GM18861 (cell line): ENCODE measurements around the gene ZBTB40.

ENCODE experiments used
- ATAC-seq: cut with Tn5 transposase; IDR thresholded peaks from one replicate; pipeline ENCODE4 v1.9.1; 2021; ENCODE audit not compliant: unreplicated experiment

The ZBTB40 gene

DNA sequence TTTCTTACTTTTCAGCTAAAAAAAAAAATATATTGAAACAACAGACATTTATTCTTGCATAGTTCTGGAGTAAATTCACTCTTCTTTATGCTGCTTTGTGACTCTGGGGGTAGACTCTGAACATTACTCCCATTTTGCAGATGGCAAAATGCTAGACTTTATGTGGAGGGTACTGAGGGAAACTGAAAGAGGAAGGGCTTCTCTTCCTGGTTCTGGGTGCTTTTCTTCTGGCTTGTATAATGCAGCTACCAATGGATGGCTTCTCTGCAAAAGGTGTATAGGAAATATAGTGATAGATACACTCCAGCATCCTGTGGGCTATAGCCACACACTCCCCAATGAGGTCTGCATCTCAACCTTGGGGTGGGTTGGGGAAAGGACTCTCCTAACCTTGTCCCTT is 19.7 kb upstream of the ZBTB40 start:
- ATAC-seq: no peak

DNA sequence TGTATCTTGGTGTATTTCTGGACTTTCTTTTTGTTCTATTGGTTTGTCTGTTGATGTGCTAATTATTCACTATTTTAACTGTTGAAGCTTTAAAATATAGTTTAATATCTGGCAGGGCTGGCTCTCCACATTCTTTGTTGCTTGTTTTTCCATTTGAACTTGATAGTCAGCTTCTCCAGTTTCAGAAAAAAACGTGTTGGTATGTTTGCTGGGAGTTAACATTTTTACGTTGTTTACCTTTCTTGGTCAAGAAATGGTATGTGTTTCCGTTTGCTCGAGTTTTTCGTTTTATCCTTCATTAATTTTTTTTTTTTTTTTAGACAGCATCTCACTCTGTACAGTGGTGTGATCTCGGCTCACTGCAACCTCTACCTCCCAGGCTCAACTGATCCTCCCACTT is 16.9 kb upstream of the ZBTB40 start:
- no peak for ATAC-seq

DNA sequence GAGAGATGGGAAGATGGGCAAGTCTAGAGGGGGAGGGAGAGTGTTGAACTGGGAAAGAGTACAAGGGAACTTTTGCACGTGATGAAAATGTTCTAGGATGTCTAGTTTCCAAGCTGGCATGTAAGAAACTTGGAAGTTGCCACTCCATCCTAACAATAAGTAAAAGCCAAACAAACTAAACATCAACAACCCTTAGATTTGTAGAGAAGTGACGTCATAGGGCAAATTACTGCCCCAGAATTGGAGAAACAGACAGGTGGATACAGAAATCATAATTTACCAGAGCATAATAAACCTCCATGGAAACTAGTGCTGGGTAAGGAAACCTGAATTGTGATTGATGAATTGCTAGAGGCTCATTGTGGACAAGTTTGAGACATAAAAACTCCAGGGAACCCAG is 14.7 kb upstream of the ZBTB40 start:
- no peak for ATAC-seq

DNA sequence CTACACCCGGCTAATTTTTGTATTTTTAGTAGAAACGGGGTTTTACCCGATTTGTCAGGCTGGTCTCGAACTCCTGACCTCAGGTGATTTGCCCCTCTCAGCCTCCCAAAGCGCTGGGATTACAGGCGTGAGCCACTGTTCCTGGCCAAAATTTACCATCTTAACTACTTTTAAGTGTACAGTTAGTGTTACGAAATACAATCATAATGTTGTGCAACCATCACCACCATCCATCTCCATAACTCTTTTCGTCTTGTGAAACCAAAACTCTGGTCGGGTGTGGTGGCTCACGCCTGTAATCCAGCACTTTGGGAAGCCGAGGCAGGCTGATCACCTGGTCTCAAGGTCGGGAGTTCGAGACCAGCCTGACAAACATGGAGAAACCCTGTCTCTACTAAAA is 14.1 kb upstream of the ZBTB40 start:
- no peak for ATAC-seq

GRCh38 chr1:22440582-22440981 is 11.1 kb upstream of the ZBTB40 start:
- no peak for ATAC-seq

GRCh38 chr1:22442212-22442894 is 9.3 kb upstream of the ZBTB40 start:
- ATAC-seq: no peak

DNA sequence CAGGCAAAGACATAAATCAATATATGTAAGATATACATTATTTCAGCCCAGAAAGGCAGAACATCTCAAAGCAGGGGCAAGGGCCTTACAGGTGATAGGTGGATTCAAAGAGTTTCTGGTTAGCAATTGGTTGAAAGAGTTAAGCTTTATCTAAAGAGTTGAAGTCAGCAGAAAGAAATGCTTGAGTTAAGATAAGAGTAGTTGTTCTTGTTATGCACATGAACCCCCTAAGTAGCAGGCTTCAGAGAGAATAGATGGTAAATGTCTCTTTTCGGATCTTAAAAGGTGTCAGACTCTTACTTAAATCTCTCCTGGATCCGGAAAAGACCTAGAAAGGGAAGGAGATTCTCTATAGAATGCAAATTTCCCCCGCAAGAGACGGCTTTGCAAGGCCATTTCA is 8.3 kb upstream of the ZBTB40 start:
- ATAC-seq: no peak

DNA sequence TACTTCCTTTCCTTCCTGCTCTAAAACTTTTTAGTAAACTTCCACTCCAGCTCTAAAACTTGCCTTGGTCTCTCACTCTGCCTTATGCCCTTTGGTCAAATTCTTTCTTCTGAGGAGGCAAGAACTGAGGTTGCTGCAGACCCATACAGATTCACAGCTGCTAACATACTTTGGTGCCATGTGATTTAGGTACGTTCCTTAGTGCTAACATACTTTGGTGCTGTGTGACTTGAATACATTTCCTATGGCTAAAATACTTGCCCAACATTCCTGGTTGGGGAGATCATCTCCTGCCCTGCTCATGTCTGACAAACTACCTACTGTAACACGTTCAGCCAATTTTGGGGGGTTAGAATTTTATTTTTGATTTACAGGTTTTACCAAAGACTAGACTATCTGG is 6.8 kb upstream of the ZBTB40 start:
- no peak for ATAC-seq

DNA sequence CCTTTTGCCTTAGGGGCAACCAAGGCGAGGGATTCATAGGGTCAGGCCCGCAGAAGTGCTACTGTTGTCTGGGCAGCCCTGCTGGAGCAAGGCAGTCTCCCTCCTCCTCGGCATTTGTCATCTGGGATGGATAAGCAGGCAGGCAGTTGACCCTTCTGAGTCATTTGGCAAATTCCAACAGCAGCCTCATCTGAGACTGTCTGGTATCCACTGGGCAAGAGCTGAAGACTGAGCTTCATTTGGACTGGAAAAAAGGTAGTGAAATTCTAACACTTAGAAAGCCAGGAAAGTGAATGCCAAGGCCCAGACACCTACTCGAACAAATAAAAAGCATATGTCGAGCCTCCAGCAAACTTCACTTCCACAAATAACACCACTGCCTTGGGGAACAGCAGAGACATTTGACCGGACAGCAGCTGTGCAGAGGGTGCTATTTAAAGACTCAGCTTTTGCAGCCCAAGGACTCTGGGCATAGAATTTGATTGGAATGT is 4.0 kb upstream of the ZBTB40 start:
- no peak for ATAC-seq

DNA sequence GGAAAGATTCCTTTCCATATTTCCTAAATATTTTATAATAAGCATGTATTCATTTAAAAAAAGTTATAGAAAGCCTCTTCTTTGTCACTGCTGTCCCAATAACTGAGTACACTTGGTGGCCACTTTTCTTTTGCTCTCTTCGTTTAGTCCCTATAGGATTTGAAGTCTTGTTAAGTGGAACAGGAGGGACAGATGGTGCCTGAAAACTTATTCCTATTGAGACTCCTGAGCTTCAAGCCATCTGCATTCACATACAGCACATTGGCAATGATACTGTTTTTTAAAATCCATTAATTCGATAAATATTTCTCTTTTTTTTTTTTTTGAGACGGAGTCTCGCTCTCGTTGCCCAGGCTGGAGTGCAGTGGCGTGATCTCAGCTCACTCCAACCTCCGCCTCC is 2.0 kb upstream of the ZBTB40 start:
- ATAC-seq: no peak

DNA sequence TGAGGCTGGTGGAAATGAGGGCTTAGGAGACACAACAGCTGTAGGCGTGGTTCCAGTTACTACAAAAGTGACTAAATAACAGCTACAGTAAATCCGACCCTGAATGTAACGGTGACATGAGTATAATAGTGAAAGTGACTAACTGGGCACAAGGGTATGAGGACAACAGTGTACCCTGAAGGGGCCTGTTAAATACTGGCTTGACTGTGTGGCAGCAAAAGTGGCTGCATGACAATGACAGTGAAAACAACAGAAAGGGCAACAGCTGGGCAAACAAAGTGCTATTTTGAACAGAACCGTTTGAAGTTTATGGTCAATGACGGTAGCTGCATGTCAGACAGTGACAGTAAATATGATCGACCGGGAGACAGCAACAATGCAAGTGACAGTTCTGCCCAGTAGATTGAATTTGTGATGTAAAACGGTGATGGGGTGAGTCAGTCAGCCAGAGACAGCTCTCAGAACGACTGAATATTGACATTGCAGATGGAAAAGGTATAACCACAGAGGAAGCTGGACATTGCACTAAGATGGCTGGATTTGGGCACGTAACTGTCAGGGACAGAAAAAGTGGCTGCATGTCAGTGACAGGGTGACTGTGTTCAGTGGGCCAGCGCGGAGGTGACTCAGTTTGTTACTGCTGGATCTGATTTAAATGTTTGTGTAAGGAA is 1.2 kb upstream of the ZBTB40 start:
- ATAC-seq: no peak

DNA sequence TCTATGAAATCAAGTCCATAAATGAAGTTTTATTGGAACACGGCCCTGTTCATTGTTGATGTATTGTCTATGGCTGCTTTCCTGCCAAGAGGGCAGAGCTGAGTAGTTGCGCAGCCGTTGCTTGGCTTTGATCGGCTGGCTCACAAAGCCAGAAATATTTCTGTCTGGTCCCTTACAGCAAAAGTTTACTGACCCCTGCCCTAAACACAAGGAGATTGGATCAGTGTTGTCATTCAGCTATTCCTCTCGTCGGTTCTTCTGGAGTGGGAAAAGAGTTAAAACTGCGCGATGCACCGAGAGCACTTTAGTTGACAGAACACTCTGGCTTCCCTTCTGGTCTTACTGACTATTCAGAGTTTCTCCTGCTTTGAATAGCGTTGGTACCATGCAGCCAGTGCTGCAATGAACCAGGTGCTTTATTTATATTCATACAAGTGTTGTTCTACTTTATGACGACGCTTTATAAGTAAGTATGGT is 868 bp downstream of the ZBTB40 start:
- peak; percentile 23 for ATAC-seq

GRCh38 chr1:22453181-22453580 is 1.5 kb downstream of the ZBTB40 start:
- ATAC-seq: no peak

DNA sequence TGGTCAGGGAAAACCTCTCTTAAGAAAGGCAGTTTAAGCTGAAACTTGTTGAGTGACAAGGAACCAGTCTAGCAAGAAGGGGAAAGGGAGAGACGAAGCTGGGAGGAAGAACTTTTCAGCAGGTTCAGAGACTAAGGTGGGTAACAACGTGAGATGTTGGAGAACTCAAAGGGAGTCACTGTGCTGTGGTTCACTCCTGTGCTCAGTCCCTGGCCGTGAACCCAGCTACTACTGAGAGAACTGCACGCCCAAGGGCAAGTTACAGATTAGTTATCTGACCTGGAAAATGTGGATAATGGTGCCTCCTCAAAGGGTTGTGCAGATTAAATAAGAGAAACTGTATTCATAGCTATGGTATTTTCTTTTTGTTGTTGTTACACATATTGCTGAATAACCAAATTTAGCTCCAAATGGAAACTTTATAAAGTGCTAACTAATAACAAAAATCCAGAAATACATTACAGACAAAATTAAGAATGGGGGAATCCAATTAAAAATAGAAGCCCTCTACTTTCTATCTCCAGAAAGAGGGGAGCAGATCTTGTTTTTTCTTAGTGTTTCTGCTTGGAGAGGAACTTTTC is 2.9 kb downstream of the ZBTB40 start:
- ATAC-seq: no peak

GRCh38 chr1:22457345-22457744 is 5.7 kb downstream of the ZBTB40 start:
- ATAC-seq: no peak

DNA sequence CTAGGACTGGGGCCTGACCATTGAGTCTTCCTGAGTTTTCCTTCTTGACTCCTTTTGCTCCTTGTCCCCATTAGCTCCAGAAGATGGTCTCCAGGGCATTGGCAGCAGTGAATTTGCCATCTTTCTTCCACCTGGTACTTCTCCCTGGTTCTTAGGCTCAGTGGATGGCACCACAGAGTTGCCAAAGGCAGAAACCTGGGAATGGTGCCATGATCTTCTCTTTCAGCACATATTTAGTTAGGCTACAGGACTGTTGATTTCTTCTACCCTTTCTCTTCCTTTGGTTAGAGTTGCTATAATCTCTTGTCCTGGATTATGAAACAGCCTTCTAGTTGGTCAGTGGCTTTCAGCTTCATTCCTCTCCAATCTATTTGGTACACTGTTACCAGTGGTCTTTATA is 6.2 kb downstream of the ZBTB40 start:
- ATAC-seq: no peak

DNA sequence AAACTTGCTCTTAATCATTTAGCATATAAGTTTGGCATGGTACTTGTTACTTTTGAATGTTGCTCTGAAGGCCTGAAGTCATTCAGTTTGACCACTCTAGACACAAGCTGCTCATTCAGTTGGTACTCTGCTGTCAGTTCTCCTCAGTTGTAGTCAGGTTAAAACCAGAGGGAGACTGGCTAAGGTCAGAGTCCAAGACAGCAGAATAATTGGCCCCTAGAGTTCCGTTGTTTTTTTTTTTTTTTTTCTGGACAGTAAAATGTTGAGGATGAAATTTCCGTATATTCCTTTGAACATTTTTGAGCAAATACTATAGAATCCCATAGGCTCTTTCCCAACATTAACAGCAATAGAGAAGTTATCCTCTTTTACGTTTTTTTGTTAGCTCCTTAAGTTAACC is 9.4 kb downstream of the ZBTB40 start:
- no peak for ATAC-seq

DNA sequence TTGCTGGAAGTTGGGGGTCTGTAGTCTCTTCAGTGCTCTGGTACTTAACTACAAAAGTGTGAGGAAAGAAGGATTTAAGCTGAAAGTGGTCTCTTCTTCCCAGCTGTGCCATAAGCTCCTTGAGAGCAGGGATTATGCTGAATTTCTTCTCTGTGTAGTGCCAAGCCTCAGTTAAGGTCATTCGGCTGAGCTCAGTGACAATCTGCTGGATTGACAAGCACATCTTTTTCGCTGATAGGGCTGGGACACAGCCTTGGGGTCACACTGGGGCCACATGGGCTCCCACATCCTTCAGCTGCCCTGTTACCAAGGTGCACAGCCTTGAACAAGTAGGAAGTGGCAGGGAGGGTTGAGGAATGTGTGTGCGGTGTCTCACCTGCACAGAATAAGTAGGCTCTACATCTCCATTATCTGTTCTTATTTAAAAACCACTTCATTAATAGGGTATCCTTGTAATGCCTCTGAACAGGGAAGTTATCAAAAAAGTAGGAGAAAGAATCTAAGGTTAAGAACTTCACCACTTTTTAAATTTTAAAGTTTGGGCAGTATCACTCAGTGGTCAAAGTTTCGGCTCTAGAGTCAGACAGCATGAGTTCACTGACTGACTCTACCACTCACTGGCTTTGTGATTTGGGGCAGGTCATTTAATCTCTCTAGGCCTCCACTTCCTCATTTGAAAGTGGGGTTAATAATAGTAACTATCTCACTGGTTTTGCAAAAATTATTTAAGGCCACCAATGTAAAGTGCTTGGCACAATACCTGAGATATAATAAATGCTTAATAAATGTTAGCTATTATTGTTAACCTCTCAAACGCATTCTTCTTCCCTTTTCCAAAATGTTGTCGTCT is 10.3 kb downstream of the ZBTB40 start:
- ATAC-seq: no peak

GRCh38 chr1:22462928-22463327 is 11.3 kb downstream of the ZBTB40 start:
- ATAC-seq: no peak

DNA sequence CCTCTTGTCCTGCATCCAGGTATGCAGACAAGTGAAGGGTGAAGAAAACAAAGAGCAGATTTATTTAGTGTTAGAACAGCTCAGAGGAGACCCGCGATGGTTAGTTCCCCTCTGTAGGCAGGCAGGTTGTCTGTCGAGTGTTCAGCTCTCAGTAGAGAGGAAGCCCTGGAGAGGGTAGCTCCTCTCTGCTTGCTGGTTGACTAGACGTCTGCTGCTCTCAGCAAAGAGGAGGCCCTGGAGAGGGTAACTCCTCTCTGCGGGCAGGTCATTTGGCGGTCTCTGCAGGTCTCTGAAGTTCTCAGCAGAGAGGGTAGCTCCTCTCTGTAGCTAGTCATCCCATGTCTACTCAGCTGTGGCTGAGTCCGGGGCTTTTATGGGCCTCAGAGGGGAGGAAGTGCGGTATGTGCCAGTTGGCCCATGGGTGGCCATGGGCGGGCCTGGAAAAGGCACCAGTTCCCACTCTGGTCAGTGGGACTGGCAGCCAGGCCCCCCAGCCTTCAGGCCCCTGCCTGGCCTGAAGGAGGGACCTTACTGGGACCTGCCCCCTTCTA is 13.4 kb downstream of the ZBTB40 start:
- ATAC-seq: no peak

DNA sequence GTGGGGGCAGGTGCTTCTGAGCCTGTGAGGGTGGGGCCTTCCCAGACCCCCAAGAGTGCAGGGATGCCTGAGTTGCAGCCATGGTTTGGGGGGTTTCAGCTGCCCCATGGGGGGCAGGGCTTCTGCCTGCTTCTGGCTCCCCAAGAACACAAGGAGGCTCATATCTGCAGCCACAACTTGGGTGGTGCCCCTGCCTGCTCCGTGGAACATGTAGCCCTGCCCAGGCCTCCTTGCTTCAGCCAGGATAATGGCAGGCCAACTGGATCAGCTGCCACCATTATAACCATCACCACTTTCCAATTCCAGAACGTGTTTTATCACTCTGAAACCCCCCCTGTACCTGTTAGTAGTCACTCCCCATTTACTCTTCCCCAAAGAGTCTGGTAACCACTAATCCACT is 14.0 kb downstream of the ZBTB40 start:
- no peak for ATAC-seq
